ENCODE measurements around the gene LRRC74B. TPM values are rescaled to one million over a fixed set of nuclear protein-coding genes. Genes with fewer than 3 reads are reported as not detected.
"Not testable (repeated sequence)": the region's sequence is repeated elsewhere in the genome, so short reads cannot be mapped to it uniquely, and the experiment has no call there.

The LRRC74B gene
- total RNA-seq, 4 donors from 2014 or later = not detected

DNA sequence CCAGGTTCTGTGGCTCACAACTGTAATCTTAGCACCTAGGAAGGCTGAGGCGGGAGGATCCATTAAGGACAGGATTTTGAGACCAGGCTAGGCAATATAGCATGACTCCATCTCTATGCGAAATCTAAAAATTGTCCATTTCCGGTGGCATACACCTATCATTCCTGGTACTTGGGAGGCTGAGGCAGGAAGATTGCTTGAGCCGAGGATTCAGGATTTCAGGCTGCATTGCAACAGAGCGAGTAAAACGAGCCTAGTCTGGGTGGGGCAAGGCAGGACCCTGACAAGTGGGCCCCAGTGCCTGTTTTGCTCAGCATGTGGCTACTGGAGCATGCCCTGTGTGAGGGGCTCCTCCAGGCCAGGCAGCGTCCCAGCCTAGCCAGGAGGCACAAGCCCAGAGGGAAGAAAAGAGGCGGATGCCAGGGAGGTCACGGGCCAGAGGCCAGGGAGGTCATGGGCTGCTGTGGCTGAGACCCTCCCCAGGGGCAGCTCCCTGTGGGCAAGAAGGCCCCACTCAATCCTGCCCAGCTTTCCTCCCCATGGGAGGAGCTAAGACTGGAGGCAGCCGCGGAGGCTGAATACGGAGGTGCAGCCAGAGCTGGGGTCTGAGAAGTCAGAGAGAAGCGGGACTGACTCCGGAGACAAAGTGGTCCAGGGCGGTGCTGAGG, 8.4 kb downstream of the LRRC74B start:
- in situ Hi-C loops (cut with MboI; ENCODE audit: low pct_ligation_motif_present in 1 of 4, low pct_unique_long_range_greater_than_20kb in 1 of 4, low sequenced_read_pairs in 3 of 4) (loop anchor here in 1 of 4 donors (25.0 kb wide), 1 partner anchor 92 kb away; the partner anchor contains the start of gene AIFM3), intact Hi-C loops (cut with DNase I; ENCODE audit: low total_unique reads) (no loop called here)
- Histone ChIP-seq H3K36me3 (no peaks in the 10 kb centered on the region), H3K27me3 (peaks cover 5% of the 10 kb centered on the region), H3K4me1 (no peaks in the 10 kb centered on the region), H3K4me3 (no peak overlapping the region), H3K27ac (no peak overlapping the region), H3K9me3 (no peaks in the 10 kb centered on the region)
- DNase-seq = no peak
- no peak for TF ChIP-seq POLR2A (IDR thresholded peaks at IDR 0.05)
- TF ChIP-seq POLR2AphosphoS5 (IDR thresholded peaks at IDR 0.05) = no peak
- no peak for TF ChIP-seq EP300 (IDR thresholded peaks at IDR 0.05; ENCODE audit: low read depth)
- TF ChIP-seq, protein P1, sequence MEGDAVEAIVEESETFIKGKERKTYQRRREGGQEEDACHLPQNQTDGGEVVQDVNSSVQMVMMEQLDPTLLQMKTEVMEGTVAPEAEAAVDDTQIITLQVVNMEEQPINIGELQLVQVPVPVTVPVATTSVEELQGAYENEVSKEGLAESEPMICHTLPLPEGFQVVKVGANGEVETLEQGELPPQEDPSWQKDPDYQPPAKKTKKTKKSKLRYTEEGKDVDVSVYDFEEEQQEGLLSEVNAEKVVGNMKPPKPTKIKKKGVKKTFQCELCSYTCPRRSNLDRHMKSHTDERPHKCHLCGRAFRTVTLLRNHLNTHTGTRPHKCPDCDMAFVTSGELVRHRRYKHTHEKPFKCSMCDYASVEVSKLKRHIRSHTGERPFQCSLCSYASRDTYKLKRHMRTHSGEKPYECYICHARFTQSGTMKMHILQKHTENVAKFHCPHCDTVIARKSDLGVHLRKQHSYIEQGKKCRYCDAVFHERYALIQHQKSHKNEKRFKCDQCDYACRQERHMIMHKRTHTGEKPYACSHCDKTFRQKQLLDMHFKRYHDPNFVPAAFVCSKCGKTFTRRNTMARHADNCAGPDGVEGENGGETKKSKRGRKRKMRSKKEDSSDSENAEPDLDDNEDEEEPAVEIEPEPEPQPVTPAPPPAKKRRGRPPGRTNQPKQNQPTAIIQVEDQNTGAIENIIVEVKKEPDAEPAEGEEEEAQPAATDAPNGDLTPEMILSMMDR (IDR thresholded peaks at IDR 0.05) = no peak
- 60 to 79% methylated on average over 4 to 15 of the region's 15 CpGs for WGBS, 2 donors (ENCODE audit: low coverage in 1 of 2)

DNA sequence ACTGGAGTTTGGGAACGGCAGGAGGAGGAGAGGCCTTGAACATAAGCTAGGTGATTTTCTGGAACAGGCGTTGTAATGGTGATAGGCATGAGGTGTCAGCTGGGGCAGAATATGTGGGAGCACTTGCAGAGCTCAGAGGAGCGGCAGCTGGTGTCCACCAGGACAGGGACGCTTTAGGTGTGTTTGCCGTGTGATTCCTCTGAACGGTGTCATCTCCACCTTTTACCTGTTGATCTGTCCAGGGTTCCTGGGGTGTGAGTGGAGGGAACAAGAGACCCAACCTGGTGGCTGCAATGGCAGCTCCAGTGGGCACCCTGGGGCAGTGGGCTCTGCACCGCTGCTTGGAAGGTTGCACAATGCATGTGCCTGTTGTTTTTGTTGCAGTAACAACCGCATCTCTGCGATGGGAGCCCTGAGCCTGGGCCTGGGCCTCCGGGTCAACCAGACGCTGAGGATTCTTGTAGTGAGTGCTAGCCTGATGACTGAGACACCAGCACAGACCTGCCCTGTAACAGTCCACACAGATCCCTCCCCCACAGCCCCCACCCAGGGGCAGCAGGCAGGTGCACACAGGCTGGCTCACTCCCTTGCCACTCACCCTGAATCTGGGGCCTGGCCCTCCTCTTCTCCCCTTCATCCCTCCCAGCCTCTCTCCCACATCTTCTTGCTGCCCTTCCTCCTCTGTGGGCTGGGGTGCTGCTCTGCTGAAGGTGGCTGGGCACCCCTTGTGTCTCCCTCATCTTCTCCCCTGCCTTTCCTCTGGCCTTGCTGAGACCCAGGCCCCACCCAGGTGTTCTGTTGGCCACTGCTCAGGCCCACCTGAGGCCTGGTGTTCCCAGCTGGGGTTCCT, 9.2 kb downstream of the LRRC74B start:
- no peaks in the 10 kb centered on the region for H3K4me1 ChIP-seq
- no peaks in the 10 kb centered on the region for H3K36me3 ChIP-seq
- intact Hi-C loops (cut with DNase I; ENCODE audit: low total_unique reads) = no loop called here
- H3K9me3 ChIP-seq = no peaks in the 10 kb centered on the region
- 77% methylated on average over 11 of the region's 11 CpGs; no CpG with 5 or more reads in 1 of the 2 donors for WGBS, 2 donors (ENCODE audit: low coverage in 1 of 2)
- H3K4me3 ChIP-seq = no peak overlapping the region
- TF ChIP-seq POLR2AphosphoS5 (IDR thresholded peaks at IDR 0.05) = no peak
- TF ChIP-seq, protein P1 (IDR thresholded peaks at IDR 0.05) = no peak
- no peak for TF ChIP-seq EP300 (IDR thresholded peaks at IDR 0.05; ENCODE audit: low read depth)
- TF ChIP-seq POLR2A (IDR thresholded peaks at IDR 0.05) = no peak
- DNase-seq = no peak
- peaks cover 5% of the 10 kb centered on the region for H3K27me3 ChIP-seq
- no peak overlapping the region for H3K27ac ChIP-seq
- in situ Hi-C loops (cut with MboI; ENCODE audit: low pct_ligation_motif_present in 1 of 4, low pct_unique_long_range_greater_than_20kb in 1 of 4, low sequenced_read_pairs in 3 of 4) = loop anchor here in 1 of 4 donors (25.0 kb wide), 1 partner anchor 93 kb away; the partner anchor contains the start of gene AIFM3

DNA sequence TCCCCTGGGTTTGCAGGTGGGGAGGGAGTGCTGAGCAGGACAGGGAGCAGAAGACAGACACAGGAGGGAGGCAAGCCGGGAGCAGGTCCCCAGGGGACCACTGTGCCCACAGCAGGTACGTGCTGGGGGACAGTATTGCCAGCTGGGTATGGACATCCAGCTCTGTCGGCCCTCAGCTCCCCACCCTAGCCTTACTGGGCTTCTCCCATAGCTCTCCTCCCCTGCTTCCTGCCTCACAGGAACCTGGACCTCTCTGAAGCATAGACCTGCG, 9.8 kb downstream of the LRRC74B start:
- WGBS, 2 donors (ENCODE audit: low coverage in 1 of 2) = 49% methylated on average over 4 of the region's 4 CpGs; no CpG with 5 or more reads in 1 of the 2 donors
- Histone ChIP-seq H3K27ac (no peak overlapping the region), H3K4me3 (no peak overlapping the region), H3K4me1 (no peaks in the 10 kb centered on the region), H3K9me3 (no peaks in the 10 kb centered on the region), H3K36me3 (no peaks in the 10 kb centered on the region), H3K27me3 (peaks cover 5% of the 10 kb centered on the region)
- intact Hi-C loops (cut with DNase I; ENCODE audit: low total_unique reads) (no loop called here), in situ Hi-C loops (cut with MboI; ENCODE audit: low pct_ligation_motif_present in 1 of 4, low pct_unique_long_range_greater_than_20kb in 1 of 4, low sequenced_read_pairs in 3 of 4) (loop anchor here in 1 of 4 donors (25.0 kb wide), 1 partner anchor 93 kb away; the partner anchor contains the start of gene AIFM3)
- no peak for DNase-seq
- no peak for TF ChIP-seq POLR2A (IDR thresholded peaks at IDR 0.05)
- no peak for TF ChIP-seq EP300 (IDR thresholded peaks at IDR 0.05; ENCODE audit: low read depth)
- TF ChIP-seq POLR2AphosphoS5 (IDR thresholded peaks at IDR 0.05) = no peak
- TF ChIP-seq, protein P1 (IDR thresholded peaks at IDR 0.05) = no peak

DNA sequence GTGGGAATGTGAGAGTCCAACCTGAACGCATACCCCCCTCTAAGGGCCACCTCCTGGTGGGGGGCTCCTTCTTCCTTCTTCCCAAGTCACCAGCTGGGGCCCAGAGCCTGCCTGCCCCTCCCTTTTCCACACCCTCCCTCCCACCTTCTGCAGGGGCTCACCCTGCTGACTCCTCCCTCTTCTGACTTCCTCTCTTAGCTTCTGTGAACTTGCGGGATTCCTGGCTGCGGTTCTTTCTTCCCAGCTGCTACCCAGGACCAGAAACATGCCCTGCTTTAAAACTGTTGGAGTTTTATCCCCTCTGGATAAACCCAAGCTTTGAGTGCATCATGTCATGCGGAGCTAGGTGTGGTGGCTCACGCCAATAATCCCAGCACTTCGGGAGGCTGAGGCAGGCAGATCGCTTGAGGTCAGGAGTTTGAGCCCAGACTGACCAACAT, 10.2 kb downstream of the LRRC74B start:
- intact Hi-C loops (cut with DNase I; ENCODE audit: low total_unique reads) = no loop called here
- TF ChIP-seq EP300 (IDR thresholded peaks at IDR 0.05; ENCODE audit: low read depth) = no peak
- TF ChIP-seq, protein P1 (IDR thresholded peaks at IDR 0.05) = no peak
- TF ChIP-seq POLR2A (IDR thresholded peaks at IDR 0.05) = no peak
- no peak for TF ChIP-seq POLR2AphosphoS5 (IDR thresholded peaks at IDR 0.05)
- Histone ChIP-seq H3K9me3 (no peaks in the 10 kb centered on the region), H3K36me3 (no peaks in the 10 kb centered on the region), H3K27me3 (peaks cover 5% of the 10 kb centered on the region), H3K27ac (no peak overlapping the region), H3K4me1 (no peaks in the 10 kb centered on the region), H3K4me3 (no peak overlapping the region)
- DNase-seq = no peak
- in situ Hi-C loops (cut with MboI; ENCODE audit: low pct_ligation_motif_present in 1 of 4, low pct_unique_long_range_greater_than_20kb in 1 of 4, low sequenced_read_pairs in 3 of 4) = loop anchor here in 1 of 4 donors (25.0 kb wide), 1 partner anchor 94 kb away; the partner anchor contains the start of gene AIFM3
- 56% methylated on average over 7 of the region's 7 CpGs; no CpG with 5 or more reads in 1 of the 2 donors for WGBS, 2 donors (ENCODE audit: low coverage in 1 of 2)

DNA sequence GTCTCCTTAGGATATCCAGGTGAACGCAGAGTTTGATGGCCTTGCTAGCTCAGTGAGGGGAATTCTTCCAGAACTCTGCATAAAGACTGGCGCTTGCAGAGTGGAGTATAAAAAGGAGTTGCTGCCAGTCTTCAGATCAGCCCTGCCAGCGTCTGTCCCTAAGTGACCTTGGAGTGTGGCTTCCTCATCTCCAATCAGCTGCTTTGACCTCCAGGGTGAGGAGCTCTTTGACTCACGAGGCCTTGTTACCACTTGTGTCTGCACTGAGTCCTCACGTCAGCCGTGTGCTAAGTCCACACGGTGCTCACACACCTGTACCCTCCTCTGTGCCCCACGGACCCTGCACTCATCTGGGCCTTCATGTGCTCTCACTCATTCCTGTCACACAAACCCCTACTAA, 14.6 kb downstream of the LRRC74B start:
- in situ Hi-C loops (cut with MboI; ENCODE audit: low pct_ligation_motif_present in 1 of 4, low pct_unique_long_range_greater_than_20kb in 1 of 4, low sequenced_read_pairs in 3 of 4) = loop anchor here in 1 of 4 donors (25.0 kb wide), 1 partner anchor 98 kb away; the partner anchor contains the start of gene AIFM3
- H3K9me3 ChIP-seq; H3K27ac ChIP-seq; H3K4me3 ChIP-seq; DNase-seq; intact Hi-C loops (cut with DNase I; ENCODE audit: low total_unique reads); H3K4me1 ChIP-seq; H3K36me3 ChIP-seq: not testable (repeated sequence)
- WGBS, 2 donors (ENCODE audit: low coverage in 1 of 2) = 81% methylated on average over 8 of the region's 8 CpGs; no CpG with 5 or more reads in 1 of the 2 donors
- H3K27me3 ChIP-seq = peaks cover 11% of the 10 kb centered on the region

DNA sequence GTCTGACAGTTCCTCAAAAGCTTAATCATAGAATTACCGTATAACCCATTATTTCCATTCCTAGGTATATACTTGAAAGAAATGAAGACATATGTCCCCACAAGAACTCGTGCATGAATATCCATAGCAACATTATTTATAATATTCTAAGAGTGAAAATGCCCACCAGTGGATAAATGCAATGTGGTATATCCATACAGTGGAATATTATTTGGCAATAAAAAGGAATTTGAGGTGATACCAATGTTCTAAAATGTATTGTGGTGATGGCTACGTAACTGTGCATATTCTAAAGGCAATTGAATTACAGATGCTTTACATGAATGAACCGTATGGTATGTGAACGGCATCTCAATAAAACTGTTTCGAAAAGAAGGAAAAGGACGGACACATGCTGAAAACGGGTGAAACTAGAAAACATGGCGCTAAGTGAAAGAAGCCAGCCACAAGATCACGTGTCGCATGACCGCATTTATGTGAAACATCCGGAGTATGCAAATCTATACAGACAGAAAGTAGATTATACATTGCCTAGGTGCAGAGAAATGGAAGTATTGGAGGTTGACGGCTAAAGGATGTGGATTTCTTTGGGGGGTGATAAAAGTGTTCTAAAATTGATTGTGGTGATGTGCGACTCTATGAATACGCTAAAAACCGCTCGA, 16.0 kb downstream of the LRRC74B start:
- H3K4me3 ChIP-seq; H3K27me3 ChIP-seq; intact Hi-C loops (cut with DNase I; ENCODE audit: low total_unique reads); H3K9me3 ChIP-seq; H3K4me1 ChIP-seq; DNase-seq; H3K36me3 ChIP-seq; H3K27ac ChIP-seq: not testable (repeated sequence)
- in situ Hi-C loops (cut with MboI; ENCODE audit: low pct_ligation_motif_present in 1 of 4, low pct_unique_long_range_greater_than_20kb in 1 of 4, low sequenced_read_pairs in 3 of 4) = loop anchor here in 1 of 4 donors (25.0 kb wide), 1 partner anchor 99 kb away; the partner anchor contains the start of gene AIFM3
- WGBS, 2 donors (ENCODE audit: low coverage in 1 of 2) = 90 to 92% methylated on average over 11 to 16 of the region's 18 CpGs

All from transverse colon (tissue), 4 donors.